ENCODE results near the gene KRT75. TPM values are rescaled to one million over a fixed set of nuclear protein-coding genes. Genes with fewer than 3 reads are reported as not detected.

KRT75 gene
- polyA plus RNA-seq, 1 donor from 2014 or later = not detected

DNA sequence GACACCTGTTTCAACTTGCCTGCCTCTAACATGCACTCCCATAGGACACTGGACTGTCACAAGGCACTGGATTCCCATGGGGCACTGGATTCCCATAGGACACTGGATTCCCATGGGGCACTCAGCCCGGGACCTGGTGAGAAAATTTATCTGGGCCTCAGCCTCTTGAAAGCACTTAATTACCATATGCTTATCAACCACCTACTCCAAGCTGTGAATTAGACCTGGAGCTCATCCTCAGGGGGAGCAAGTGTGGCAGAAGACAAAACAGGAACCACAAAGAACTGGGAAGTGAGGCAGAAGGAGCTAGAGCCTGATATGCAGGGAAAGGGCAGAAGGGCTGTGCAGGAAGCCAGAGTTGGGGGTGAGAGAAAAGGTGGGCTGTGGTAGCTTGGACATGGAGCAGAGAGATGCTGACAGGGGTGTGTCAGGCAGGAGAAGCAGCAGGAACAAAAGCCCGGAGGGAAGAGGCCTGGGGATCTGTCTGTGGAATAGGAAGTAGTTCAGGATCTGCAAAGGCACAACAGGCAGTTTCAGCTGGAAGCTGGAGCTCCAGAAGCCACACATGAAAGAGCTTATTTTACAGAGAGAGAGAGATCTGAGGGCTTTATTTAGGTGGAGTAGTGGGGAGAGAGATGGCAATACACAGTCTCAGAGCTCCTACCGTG is 31.2 kb downstream of the KRT75 start:
- H3K79me2 ChIP-seq (replicated peaks; ENCODE audit: insufficient read depth, low read length) = no peaks in the 10 kb centered on the region
- H3K36me3 ChIP-seq (ENCODE audit: insufficient read depth, low read length) = no peaks in the 10 kb centered on the region
- H3K9me3 ChIP-seq (ENCODE audit: low read length) = no peaks in the 10 kb centered on the region
- no peak overlapping the region for H3K4me2 ChIP-seq (ENCODE audit: low read length)
- TF ChIP-seq REST (IDR thresholded peaks at IDR 0.05; ENCODE audit: borderline replicate concordance) = no peak
- TF ChIP-seq EP300 (conservative IDR thresholded peaks at IDR 0.05; ENCODE audit: poor library complexity, severe bottlenecking) = no peak
- TF ChIP-seq MXI1 (conservative IDR thresholded peaks at IDR 0.05; ENCODE audit: poor library complexity, severe bottlenecking) = no peak
- no peak for TF ChIP-seq EZH2 (IDR thresholded peaks at IDR 0.05; ENCODE audit: borderline replicate concordance, insufficient read depth, low read length, poor library complexity, severe bottlenecking)
- no peak for TF ChIP-seq POLR2AphosphoS5 (IDR thresholded peaks at IDR 0.05)
- TF ChIP-seq RAD21 (conservative IDR thresholded peaks at IDR 0.05) = no peak
- no peak for TF ChIP-seq SMC3 (conservative IDR thresholded peaks at IDR 0.05; ENCODE audit: poor library complexity)
- TF ChIP-seq TAF1 (IDR thresholded peaks at IDR 0.05; ENCODE audit: low read depth) = no peak
- TF ChIP-seq, protein P1, sequence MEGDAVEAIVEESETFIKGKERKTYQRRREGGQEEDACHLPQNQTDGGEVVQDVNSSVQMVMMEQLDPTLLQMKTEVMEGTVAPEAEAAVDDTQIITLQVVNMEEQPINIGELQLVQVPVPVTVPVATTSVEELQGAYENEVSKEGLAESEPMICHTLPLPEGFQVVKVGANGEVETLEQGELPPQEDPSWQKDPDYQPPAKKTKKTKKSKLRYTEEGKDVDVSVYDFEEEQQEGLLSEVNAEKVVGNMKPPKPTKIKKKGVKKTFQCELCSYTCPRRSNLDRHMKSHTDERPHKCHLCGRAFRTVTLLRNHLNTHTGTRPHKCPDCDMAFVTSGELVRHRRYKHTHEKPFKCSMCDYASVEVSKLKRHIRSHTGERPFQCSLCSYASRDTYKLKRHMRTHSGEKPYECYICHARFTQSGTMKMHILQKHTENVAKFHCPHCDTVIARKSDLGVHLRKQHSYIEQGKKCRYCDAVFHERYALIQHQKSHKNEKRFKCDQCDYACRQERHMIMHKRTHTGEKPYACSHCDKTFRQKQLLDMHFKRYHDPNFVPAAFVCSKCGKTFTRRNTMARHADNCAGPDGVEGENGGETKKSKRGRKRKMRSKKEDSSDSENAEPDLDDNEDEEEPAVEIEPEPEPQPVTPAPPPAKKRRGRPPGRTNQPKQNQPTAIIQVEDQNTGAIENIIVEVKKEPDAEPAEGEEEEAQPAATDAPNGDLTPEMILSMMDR (IDR thresholded peaks at IDR 0.05; ENCODE audit: poor library complexity, severe bottlenecking) = no peak
- no peaks in the 10 kb centered on the region for H3K27me3 ChIP-seq (ENCODE audit: insufficient read depth, low read depth, low read length)
- no peak overlapping the region for H3K4me3 ChIP-seq (ENCODE audit: low read length)
- H3K9me2 ChIP-seq (ENCODE audit: insufficient read depth, low read length) = no peaks in the 10 kb centered on the region
- H3K9ac ChIP-seq (ENCODE audit: low read length) = no peak overlapping the region
- H3K27ac ChIP-seq (ENCODE audit: low read length) = no peak overlapping the region
- H3F3A ChIP-seq (ENCODE audit: insufficient read depth, low read length, poor library complexity, severe bottlenecking) = no peaks in the 10 kb centered on the region
- H2AFZ ChIP-seq (ENCODE audit: low read depth, low read length) = no peak overlapping the region
- no peaks in the 10 kb centered on the region for H4K20me1 ChIP-seq (ENCODE audit: insufficient read depth)

GRCh38 chr12:52402377-52402776 is 31.8 kb downstream of the KRT75 start:
- Histone ChIP-seq H3F3A (ENCODE audit: insufficient read depth, low read length, poor library complexity, severe bottlenecking) (no peaks in the 10 kb centered on the region), H3K4me3 (ENCODE audit: low read length) (no peak overlapping the region), H3K9me3 (ENCODE audit: low read length) (no peaks in the 10 kb centered on the region), H3K27me3 (ENCODE audit: insufficient read depth, low read depth, low read length) (no peaks in the 10 kb centered on the region), H3K9ac (ENCODE audit: low read length) (no peak overlapping the region), H2AFZ (ENCODE audit: low read depth, low read length) (no peak overlapping the region), H3K9me2 (ENCODE audit: insufficient read depth, low read length) (no peaks in the 10 kb centered on the region), H3K79me2 (replicated peaks; ENCODE audit: insufficient read depth, low read length) (no peaks in the 10 kb centered on the region), H3K27ac (ENCODE audit: low read length) (no peak overlapping the region), H3K4me2 (ENCODE audit: low read length) (no peak overlapping the region), H4K20me1 (ENCODE audit: insufficient read depth) (no peaks in the 10 kb centered on the region), H3K36me3 (ENCODE audit: insufficient read depth, low read length) (no peaks in the 10 kb centered on the region)
- TF ChIP-seq MXI1 (conservative IDR thresholded peaks at IDR 0.05; ENCODE audit: poor library complexity, severe bottlenecking) = no peak
- no peak for TF ChIP-seq SMC3 (conservative IDR thresholded peaks at IDR 0.05; ENCODE audit: poor library complexity)
- no peak for TF ChIP-seq EP300 (conservative IDR thresholded peaks at IDR 0.05; ENCODE audit: poor library complexity, severe bottlenecking)
- TF ChIP-seq, protein P1 (IDR thresholded peaks at IDR 0.05; ENCODE audit: poor library complexity, severe bottlenecking) = no peak
- TF ChIP-seq EZH2 (IDR thresholded peaks at IDR 0.05; ENCODE audit: borderline replicate concordance, insufficient read depth, low read length, poor library complexity, severe bottlenecking) = no peak
- no peak for TF ChIP-seq RAD21 (conservative IDR thresholded peaks at IDR 0.05)
- TF ChIP-seq TAF1 (IDR thresholded peaks at IDR 0.05; ENCODE audit: low read depth) = no peak
- no peak for TF ChIP-seq REST (IDR thresholded peaks at IDR 0.05; ENCODE audit: borderline replicate concordance)

Data from neural cell (in vitro differentiated cells).